HG02798 (cell line): ENCODE data around the gene IL17RA.
A peak's percentile ranks its signal among the peaks of the same experiment; 100 is the strongest.

Experiments
- ATAC-seq: cut with Tn5 transposase; IDR thresholded peaks from one replicate; pipeline ENCODE4 v1.9.1; 2021; ENCODE audit warnings: mild to moderate bottlenecking; ENCODE audit not compliant: unreplicated experiment, poor library complexity

The IL17RA gene

GRCh38 chr22:17117890-17118289 is 33.1 kb downstream of the IL17RA start:
- no peak for ATAC-seq

GRCh38 chr22:17118342-17118741 is 33.5 kb downstream of the IL17RA start:
- ATAC-seq, result no peak

- no peak for ATAC-seq
Measured at GRCh38 chr22:17119481-17120202, 34.8 kb downstream of the IL17RA start.

- ATAC-seq, result peak; percentile 38
Measured at GRCh38 chr22:17120281-17120680, 35.5 kb downstream of the IL17RA start.

GRCh38 chr22:17120711-17121232 is 36.0 kb downstream of the IL17RA start:
- ATAC-seq, result no peak

- ATAC-seq, result no peak
Measured at GRCh38 chr22:17121233-17122195, 36.7 kb downstream of the IL17RA start, which contains the start of gene TMEM121B. TSS of gene TMEM121B (minus strand) at chr22:17121360. CDS start at chr22:17121127, 233 bp downstream.

GRCh38 chr22:17130199-17130598 is 45.4 kb downstream of the IL17RA start:
- ATAC-seq, result no peak

GRCh38 chr22:17131686-17132085 is 46.9 kb downstream of the IL17RA start:
- ATAC-seq, result no peak

GRCh38 chr22:17132112-17132511 is 47.3 kb downstream of the IL17RA start:
- no peak for ATAC-seq

- ATAC-seq, result no peak
Measured at GRCh38 chr22:17133137-17133536, 48.3 kb downstream of the IL17RA start.

- no peak for ATAC-seq
Measured at GRCh38 chr22:17135153-17135760, 50.5 kb downstream of the IL17RA start.

GRCh38 chr22:17137170-17137569 is 52.4 kb downstream of the IL17RA start:
- ATAC-seq, result no peak

- ATAC-seq, result no peak
Measured at GRCh38 chr22:17137861-17138425, 53.1 kb downstream of the IL17RA start.

- no peak for ATAC-seq
Measured at GRCh38 chr22:17138513-17138912, 53.7 kb downstream of the IL17RA start.

GRCh38 chr22:17140022-17140421 is 55.2 kb downstream of the IL17RA start:
- no peak for ATAC-seq

GRCh38 chr22:17140826-17141766 is 56.3 kb downstream of the IL17RA start:
- no peak for ATAC-seq

- no peak for ATAC-seq
Measured at GRCh38 chr22:17143101-17143500, 58.3 kb downstream of the IL17RA start.

- no peak for ATAC-seq
Measured at GRCh38 chr22:17143826-17144225, 59.0 kb downstream of the IL17RA start.

- ATAC-seq, result no peak
Measured at GRCh38 chr22:17145021-17145680, 60.4 kb downstream of the IL17RA start.
